H1 (cell line): ENCODE data around the gene NANOS3. TPM values are rescaled to one million over a fixed set of nuclear protein-coding genes. Genes with fewer than 3 reads are reported as not detected.

Source experiments
- BACH1 ChIP-seq: IDR thresholded peaks from 2 replicates; pipeline ENCODE4 v1.6.1; 2012; ENCODE audit warnings: low read length, improper control_type of control experiment
- CEBPB ChIP-seq: IDR thresholded peaks from 2 replicates; pipeline ENCODE4 v1.6.1; 2012; ENCODE audit warnings: low read depth, low read length
- CHD1 ChIP-seq: IDR thresholded peaks from 2 replicates; pipeline ENCODE4 v1.6.1; 2012; ENCODE audit warnings: low read depth, low read length, improper control_type of control experiment
- CREB1 ChIP-seq: IDR thresholded peaks from 2 replicates; pipeline ENCODE4 v1.6.1; 2012; ENCODE audit warnings: inconsistent platforms
- EZH2 ChIP-seq: fragments of 200-600 bp; sonication (generic); IDR thresholded peaks from 2 replicates; pipeline ENCODE4 v1.7.1; 2012; ENCODE audit warnings: low read depth, mild to moderate bottlenecking, moderate library complexity, low read length, inconsistent platforms; ENCODE audit not compliant: severe bottlenecking
- FOSL1 ChIP-seq: IDR thresholded peaks from 2 replicates; pipeline ENCODE4 v1.6.1; 2011; ENCODE audit warnings: mild to moderate bottlenecking, low read depth, low read length, moderate library complexity; ENCODE audit not compliant: insufficient read depth
- GTF2F1 ChIP-seq: IDR thresholded peaks from 2 replicates; pipeline ENCODE4 v1.6.1; 2012; ENCODE audit warnings: low read depth, low read length, improper control_type of control experiment, borderline replicate concordance
- HDAC2 ChIP-seq, 2 experiments: fragments of 300-600 bp in 1 of 2; sonication (generic) in 1 of 2; IDR thresholded peaks; 2 replicates each; pipeline ENCODE4 v1.6.1; 2011 to 2012; ENCODE audit warnings: low read depth in 2 of 2, low read length in 2 of 2, mild to moderate bottlenecking in 2 of 2, moderate library complexity in 2 of 2, borderline replicate concordance in 1 of 2, inconsistent platforms in 1 of 2
- HDAC6 ChIP-seq: IDR thresholded peaks from one replicate; pipeline ENCODE4 v1.7.1; 2012; ENCODE audit warnings: low read depth, mild to moderate bottlenecking, inconsistent platforms, low read length, moderate library complexity
- KDM5A ChIP-seq: fragments of 200-600 bp; IDR thresholded peaks from 2 replicates; pipeline ENCODE4 v1.7.1; 2012; ENCODE audit warnings: mild to moderate bottlenecking, low read length, inconsistent platforms, mixed read lengths
- MAFK ChIP-seq: IDR thresholded peaks from 2 replicates; pipeline ENCODE4 v1.6.1; 2012; ENCODE audit warnings: low read depth, mild to moderate bottlenecking, improper control_type of control experiment, low read length
- NANOG ChIP-seq: IDR thresholded peaks from 2 replicates; pipeline ENCODE4 v1.6.1; 2011; ENCODE audit warnings: low read length, low read depth, mild to moderate bottlenecking, inconsistent platforms; ENCODE audit not compliant: insufficient read depth, poor library complexity, severe bottlenecking
- RFX5 ChIP-seq: IDR thresholded peaks from 2 replicates; pipeline ENCODE4 v1.6.1; 2011; ENCODE audit warnings: low read depth, low read length, improper control_type of control experiment, borderline replicate concordance
- SP1 ChIP-seq: IDR thresholded peaks from 2 replicates; pipeline ENCODE4 v1.6.1; 2011; ENCODE audit warnings: low read depth, low read length
- TAF1 ChIP-seq: IDR thresholded peaks from 2 replicates; pipeline ENCODE4 v1.6.1; 2011; ENCODE audit warnings: mild to moderate bottlenecking, low read depth, low read length
- polyA plus RNA-seq, 7 experiments: library from polyadenylated mRNA; depleted of rRNA in 3 of 7; stranded (reverse) in 5 of 7; unstranded in 2 of 7; fragments of >200 nt in 5 of 7; fragments of 200-250 nt in 2 of 7; gene quantifications; 1 replicate in 5 of 7; 2 replicates in 1 of 7; 4 replicates in 1 of 7; pipeline versions ENCODE4 v1.2.1 to v1.2.3, GENCODE V29; 2011 to 2013; ENCODE audit warnings: missing spikeins in 2 of 7, mixed read lengths in 2 of 7
- total RNA-seq: library from RNA; stranded (reverse); fragmentation: NEBNext Ultra II Directional; extraction: Animal tissue kit (Norgen Biotek cat#: 25700); gene quantifications from 2 replicates; pipeline ENCODE4 v1.2.1, GENCODE V29; 2021
- TF ChIP-seq, protein P1 (sequence below), 3 experiments: IDR thresholded peaks; 1 replicate in 2 of 3; 2 replicates in 1 of 3; pipeline versions ENCODE4 v1.5.1 to v1.6.1; 2011; ENCODE audit warnings: low read length in 3 of 3, mild to moderate bottlenecking in 3 of 3, inconsistent platforms in 2 of 3, low read depth in 1 of 3, moderate library complexity in 1 of 3; ENCODE audit not compliant: insufficient read depth in 1 of 3; ENCODE audit errors: control extremely low read depth in 1 of 3
- TF ChIP-seq, protein P2 (sequence below): IDR thresholded peaks from 2 replicates; pipeline ENCODE4 v1.6.1; 2012; ENCODE audit warnings: inconsistent platforms
- TF ChIP-seq, protein P3 (sequence below): IDR thresholded peaks from 2 replicates; pipeline ENCODE4 v1.6.1; 2012; ENCODE audit warnings: low read length, inconsistent platforms

NANOS3 gene
- total and polyA plus RNA-seq, 2 of the 8 experiments (the other 6 are each of a cell fraction or from before 2014, with no cell fraction given): 0.62 TPM; not detected in 1

DNA sequence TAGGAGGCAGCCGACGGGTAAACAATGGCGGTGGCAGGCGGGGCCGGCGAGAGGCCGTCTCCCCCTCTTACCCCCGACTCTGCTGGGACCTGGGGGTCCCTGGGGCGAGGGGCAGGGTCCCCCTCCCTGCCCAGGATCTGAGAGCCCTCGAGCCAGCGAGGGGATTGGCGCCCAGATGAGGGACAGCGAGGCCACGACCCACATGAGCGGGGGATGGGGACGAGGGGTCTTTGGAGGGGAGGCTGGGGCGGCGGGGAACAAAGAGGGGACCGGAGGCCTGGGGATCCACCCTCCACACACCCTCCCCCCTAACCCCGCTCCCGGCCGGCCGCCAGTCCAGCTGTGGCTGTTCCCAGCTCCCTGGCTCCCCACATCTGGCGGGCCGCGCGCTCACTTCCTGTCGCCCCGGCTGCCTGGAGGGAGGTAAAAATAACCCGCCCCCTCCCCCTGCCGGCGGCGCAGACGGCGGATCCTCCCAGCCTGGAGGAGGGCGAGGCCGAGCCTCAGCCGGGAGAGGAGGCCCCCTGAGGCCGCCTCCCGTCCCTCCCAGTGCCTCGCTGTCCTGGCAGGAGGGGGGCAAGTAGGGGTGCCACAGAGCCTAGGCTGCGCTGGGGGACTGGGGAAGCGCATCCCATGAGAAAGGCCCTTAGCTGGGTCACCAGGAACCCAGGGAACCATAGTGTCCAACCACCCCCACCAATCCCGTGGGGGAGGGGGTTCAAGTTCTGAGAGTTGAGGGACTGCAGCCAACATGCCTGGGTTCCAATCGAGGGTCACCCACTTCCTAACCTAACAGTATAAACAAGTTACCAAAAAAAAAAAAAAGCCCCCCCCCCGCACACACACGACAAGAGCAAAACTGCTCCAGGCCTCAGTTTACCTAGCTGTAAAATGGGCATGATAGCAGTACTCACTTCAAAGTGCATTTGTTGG is 29.3 kb upstream of the NANOS3 start (continued):
- TF ChIP-seq, protein P1, sequence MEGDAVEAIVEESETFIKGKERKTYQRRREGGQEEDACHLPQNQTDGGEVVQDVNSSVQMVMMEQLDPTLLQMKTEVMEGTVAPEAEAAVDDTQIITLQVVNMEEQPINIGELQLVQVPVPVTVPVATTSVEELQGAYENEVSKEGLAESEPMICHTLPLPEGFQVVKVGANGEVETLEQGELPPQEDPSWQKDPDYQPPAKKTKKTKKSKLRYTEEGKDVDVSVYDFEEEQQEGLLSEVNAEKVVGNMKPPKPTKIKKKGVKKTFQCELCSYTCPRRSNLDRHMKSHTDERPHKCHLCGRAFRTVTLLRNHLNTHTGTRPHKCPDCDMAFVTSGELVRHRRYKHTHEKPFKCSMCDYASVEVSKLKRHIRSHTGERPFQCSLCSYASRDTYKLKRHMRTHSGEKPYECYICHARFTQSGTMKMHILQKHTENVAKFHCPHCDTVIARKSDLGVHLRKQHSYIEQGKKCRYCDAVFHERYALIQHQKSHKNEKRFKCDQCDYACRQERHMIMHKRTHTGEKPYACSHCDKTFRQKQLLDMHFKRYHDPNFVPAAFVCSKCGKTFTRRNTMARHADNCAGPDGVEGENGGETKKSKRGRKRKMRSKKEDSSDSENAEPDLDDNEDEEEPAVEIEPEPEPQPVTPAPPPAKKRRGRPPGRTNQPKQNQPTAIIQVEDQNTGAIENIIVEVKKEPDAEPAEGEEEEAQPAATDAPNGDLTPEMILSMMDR (IDR thresholded peaks at IDR 0.05; ENCODE audit: control extremely low read depth in 1 of 3, insufficient read depth in 1 of 3, low read depth in 1 of 3, low read length in 3 of 3): peak in 1 of 3 experiments; percentile 7; a peak in 1 of 4 replicates
- no peak for TF ChIP-seq NANOG
- no peak for TF ChIP-seq RFX5
- no peak for TF ChIP-seq FOSL1
- no peak for TF ChIP-seq HDAC6
- no peak for TF ChIP-seq MAFK
- no peak for TF ChIP-seq CEBPB
- TF ChIP-seq, protein P2, sequence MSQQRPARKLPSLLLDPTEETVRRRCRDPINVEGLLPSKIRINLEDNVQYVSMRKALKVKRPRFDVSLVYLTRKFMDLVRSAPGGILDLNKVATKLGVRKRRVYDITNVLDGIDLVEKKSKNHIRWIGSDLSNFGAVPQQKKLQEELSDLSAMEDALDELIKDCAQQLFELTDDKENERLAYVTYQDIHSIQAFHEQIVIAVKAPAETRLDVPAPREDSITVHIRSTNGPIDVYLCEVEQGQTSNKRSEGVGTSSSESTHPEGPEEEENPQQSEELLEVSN: no peak
- TF ChIP-seq, protein P3, sequence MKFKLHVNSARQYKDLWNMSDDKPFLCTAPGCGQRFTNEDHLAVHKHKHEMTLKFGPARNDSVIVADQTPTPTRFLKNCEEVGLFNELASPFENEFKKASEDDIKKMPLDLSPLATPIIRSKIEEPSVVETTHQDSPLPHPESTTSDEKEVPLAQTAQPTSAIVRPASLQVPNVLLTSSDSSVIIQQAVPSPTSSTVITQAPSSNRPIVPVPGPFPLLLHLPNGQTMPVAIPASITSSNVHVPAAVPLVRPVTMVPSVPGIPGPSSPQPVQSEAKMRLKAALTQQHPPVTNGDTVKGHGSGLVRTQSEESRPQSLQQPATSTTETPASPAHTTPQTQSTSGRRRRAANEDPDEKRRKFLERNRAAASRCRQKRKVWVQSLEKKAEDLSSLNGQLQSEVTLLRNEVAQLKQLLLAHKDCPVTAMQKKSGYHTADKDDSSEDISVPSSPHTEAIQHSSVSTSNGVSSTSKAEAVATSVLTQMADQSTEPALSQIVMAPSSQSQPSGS: no peak
- TF ChIP-seq SP1: no peak
- TF ChIP-seq HDAC2 (IDR thresholded peaks at IDR 0.05; ENCODE audit: borderline replicate concordance in 1 of 2, low read depth in 2 of 2, low read length in 2 of 2): peak in 1 of 2 experiments; percentile 94; a peak in 1 of 4 replicates
- TF ChIP-seq KDM5A: no peak
- no peak for TF ChIP-seq EZH2
- no peak for TF ChIP-seq CHD1
- TF ChIP-seq GTF2F1: no peak; the same call in 1 of the 2 replicates
- no peak for TF ChIP-seq BACH1
- TF ChIP-seq CREB1: 0 out of 2 replicates have a peak, but pooled peaks have one; percentile 28
- peak; percentile 81 for TF ChIP-seq TAF1
